ENCODE measurements around the gene SSBP4.
A peak's percentile ranks its signal among the peaks of the same experiment; 100 is the strongest.
"Not testable (repeated sequence)": the region's sequence is repeated elsewhere in the genome, so short reads cannot be mapped to it uniquely, and the experiment has no call there.

The SSBP4 gene

GRCh38 chr19:18419195-18419698 lies at the start of gene SSBP4:
SSBP4 (plus strand) TSS chr19:18419398; CDS start chr19:18419649, 251 bp downstream.
- TF ChIP-seq CTCF (conservative IDR thresholded peaks at IDR 0.05; ENCODE audit: control insufficient read depth, insufficient read depth, low read depth, low read length): no peak
- peak within 1 kb of the TSS; percentile 66 for H3K4me3 ChIP-seq (ENCODE audit: control insufficient read depth, low read depth, low read length)
- DNase-seq (ENCODE audit: low read depth): peak; percentile 64

GRCh38 chr19:18373407-18373891 lies 45.7 kb upstream of the SSBP4 start:
- no peak for DNase-seq (ENCODE audit: low read depth)

GRCh38 chr19:18373892-18374629 lies 45.1 kb upstream of the SSBP4 start:
- DNase-seq (ENCODE audit: low read depth): peak; percentile 98
- no peak for TF ChIP-seq CTCF (conservative IDR thresholded peaks at IDR 0.05; ENCODE audit: control insufficient read depth, insufficient read depth, low read depth, low read length)
- H3K4me3 ChIP-seq (ENCODE audit: control insufficient read depth, low read depth, low read length): no peak overlapping the region

More at GRCh38 chr19:18373407-18373891, 45.7 kb upstream of the SSBP4 start:
- no peak for TF ChIP-seq CTCF (conservative IDR thresholded peaks at IDR 0.05; ENCODE audit: control insufficient read depth, insufficient read depth, low read depth, low read length)
- H3K4me3 ChIP-seq (ENCODE audit: control insufficient read depth, low read depth, low read length): no peak overlapping the region

GRCh38 chr19:18377026-18377425 lies 42.2 kb upstream of the SSBP4 start:
- H3K4me3 ChIP-seq (ENCODE audit: control insufficient read depth, low read depth, low read length): no peak overlapping the region
- DNase-seq (ENCODE audit: low read depth): no peak
- no peak for TF ChIP-seq CTCF (conservative IDR thresholded peaks at IDR 0.05; ENCODE audit: control insufficient read depth, insufficient read depth, low read depth, low read length)

- DNase-seq (ENCODE audit: low read depth): peak; percentile 98
- TF ChIP-seq CTCF (conservative IDR thresholded peaks at IDR 0.05; ENCODE audit: control insufficient read depth, insufficient read depth, low read depth, low read length): no peak
- no peak overlapping the region for H3K4me3 ChIP-seq (ENCODE audit: control insufficient read depth, low read depth, low read length)
Observed at GRCh38 chr19:18379803-18380747, 39.1 kb upstream of the SSBP4 start.

GRCh38 chr19:18380843-18381242 lies 38.4 kb upstream of the SSBP4 start:
- DNase-seq (ENCODE audit: low read depth): no peak
- no peak for TF ChIP-seq CTCF (conservative IDR thresholded peaks at IDR 0.05; ENCODE audit: control insufficient read depth, insufficient read depth, low read depth, low read length)
- no peak overlapping the region for H3K4me3 ChIP-seq (ENCODE audit: control insufficient read depth, low read depth, low read length)

- not testable (repeated sequence) for H3K4me3 ChIP-seq (ENCODE audit: control insufficient read depth, low read depth, low read length); DNase-seq (ENCODE audit: low read depth)
Observed at GRCh38 chr19:18383622-18384021, 35.6 kb upstream of the SSBP4 start.
